ENCODE data around the gene ATG101.

ATG101 gene

GRCh38 chr12:52125476-52125900 is 55.7 kb downstream of the ATG101 start:
- H3K36me3 ChIP-seq: no peaks in the 10 kb centered on the region
- H3K4me3 ChIP-seq: no peak overlapping the region
- H3K4me2 ChIP-seq: peak overlapping the region in 10 of 11 experiments; percentile 1 to 88 (median 74); a peak in 19 of 22 replicates
- H3K4me1 ChIP-seq: peaks cover 48 to 94% (median 86%) of the 10 kb centered on the region in 10 experiments
- no peaks in the 10 kb centered on the region for H4K20me1 ChIP-seq
- H3K27ac ChIP-seq: peak overlapping the region in 4 of 11 experiments; percentile 28 to 75 (median 62); a peak in 5 of 22 replicates
- H3K9me3 ChIP-seq (replicated peaks in 1 of 11): no peaks in the 10 kb centered on the region
- peak overlapping the region in 1 of 11 experiments; percentile 19; a peak in 2 of 22 replicates for H3K9ac ChIP-seq
- TF ChIP-seq Cebpa-rat (IDR thresholded peaks at IDR 0.05): no peak
- no peaks in the 10 kb centered on the region for H3K27me3 ChIP-seq

- H3K9ac ChIP-seq: peak overlapping the region in 1 of 11 experiments; percentile 19; a peak in 1 of 22 replicates
- no peaks in the 10 kb centered on the region for H3K9me3 ChIP-seq (replicated peaks in 1 of 11)
- no peaks in the 10 kb centered on the region for H3K27me3 ChIP-seq
- H3K4me1 ChIP-seq: peaks cover 42 to 93% (median 84%) of the 10 kb centered on the region in 10 experiments
- H3K4me3 ChIP-seq: no peak overlapping the region
- H3K4me2 ChIP-seq: peak overlapping the region; percentile 1 to 88 (median 69); a peak in 20 of 22 replicates
- no peaks in the 10 kb centered on the region for H3K36me3 ChIP-seq
- no peak for TF ChIP-seq Cebpa-rat (IDR thresholded peaks at IDR 0.05)
- no peaks in the 10 kb centered on the region for H4K20me1 ChIP-seq
- H3K27ac ChIP-seq: peak overlapping the region in 5 of 11 experiments; percentile 3 to 75 (median 59); a peak in 8 of 22 replicates
These were observed 56.3 kb downstream of the ATG101 start for GRCh38 chr12:52126050-52126604.

All from BLaER1 treated with 17β-estradiol and CSF1 and Interleukin-3, amounts not matched to agents 10 nM and 100 nM (cell line).